GM21576 (cell line): ENCODE data around the gene ZNF613.
A peak's percentile ranks its signal among the peaks of the same experiment; 100 is the strongest.
"Not testable (repeated sequence)": the region's sequence is repeated elsewhere in the genome, so short reads cannot be mapped to it uniquely, and the experiment has no call there.

ENCODE experiments used
- ATAC-seq: cut with Tn5 transposase; IDR thresholded peaks from one replicate; pipeline ENCODE4 v1.9.1; 2021; ENCODE audit warnings: mild to moderate bottlenecking, moderate library complexity; ENCODE audit not compliant: unreplicated experiment

Gene ZNF613

GRCh38 chr19:51926784-51927741 is at the start of gene ZNF613:
Gene ZNF613, plus strand, starts transcription at chr19:51927472. Its CDS starts 8,749 bp downstream, at chr19:51936221.
- ATAC-seq, result peak; percentile 51

- no peak for ATAC-seq
Measured at GRCh38 chr19:51882518-51882917, 44.8 kb upstream of the ZNF613 start.

GRCh38 chr19:51884713-51885112 is 42.6 kb upstream of the ZNF613 start:
- ATAC-seq, result no peak

GRCh38 chr19:51887522-51888498 is 39.5 kb upstream of the ZNF613 start, which contains the start of gene ZNF577:
Gene ZNF577, minus strand, starts transcription at chr19:51887951. Its CDS starts 7,569 bp downstream, at chr19:51880382.
- ATAC-seq, result no peak

- ATAC-seq, result no peak
Measured at GRCh38 chr19:51889934-51890333, 37.3 kb upstream of the ZNF613 start.

GRCh38 chr19:51891193-51891747 is 36.0 kb upstream of the ZNF613 start:
- ATAC-seq, result no peak

GRCh38 chr19:51901860-51902259 is 25.4 kb upstream of the ZNF613 start:
- no peak for ATAC-seq

GRCh38 chr19:51903192-51903591 is 24.1 kb upstream of the ZNF613 start:
- ATAC-seq, result no peak

- ATAC-seq, result peak; percentile 66
Measured at GRCh38 chr19:51904331-51905165, 22.7 kb upstream of the ZNF613 start, which contains the start of gene ZNF649. Gene ZNF649, minus strand, starts transcription at chr19:51905017. Its CDS starts 4,910 bp downstream, at chr19:51900107.

- peak; percentile 26 for ATAC-seq
Measured at GRCh38 chr19:51905206-51905605, 22.1 kb upstream of the ZNF613 start.

- not testable (repeated sequence) for ATAC-seq
Measured at GRCh38 chr19:51905639-51906038, 21.6 kb upstream of the ZNF613 start.

GRCh38 chr19:51906108-51906507 is 21.2 kb upstream of the ZNF613 start:
- not testable (repeated sequence) for ATAC-seq

- not testable (repeated sequence) for ATAC-seq
Measured at GRCh38 chr19:51907981-51908380, 19.3 kb upstream of the ZNF613 start.

- ATAC-seq, result no peak
Measured at GRCh38 chr19:51915324-51915867, 11.9 kb upstream of the ZNF613 start.

GRCh38 chr19:51916167-51916566 is 11.1 kb upstream of the ZNF613 start:
- no peak for ATAC-seq

- ATAC-seq, result no peak
Measured at GRCh38 chr19:51919606-51920005, 7.7 kb upstream of the ZNF613 start.

GRCh38 chr19:51921949-51922348 is 5.3 kb upstream of the ZNF613 start:
- ATAC-seq, result no peak

GRCh38 chr19:51926426-51926783 is 867 bp upstream of the ZNF613 start:
- ATAC-seq, result no peak

GRCh38 chr19:51927859-51928258 is 587 bp downstream of the ZNF613 start:
- no peak for ATAC-seq

GRCh38 chr19:51931921-51932320 is 4.6 kb downstream of the ZNF613 start:
- no peak for ATAC-seq
